DMS53 (cell line): Measurements from ENCODE around the gene NPAS3.

ENCODE experiments used
- DNase-seq: peaks from one replicate; lab custom pipeline; 2025; lab: John Stamatoyannopoulos, UW

Gene NPAS3

GRCh38 chr14:33510991-33511390 is 572.3 kb downstream of the NPAS3 start:
- no peak for DNase-seq

DNA sequence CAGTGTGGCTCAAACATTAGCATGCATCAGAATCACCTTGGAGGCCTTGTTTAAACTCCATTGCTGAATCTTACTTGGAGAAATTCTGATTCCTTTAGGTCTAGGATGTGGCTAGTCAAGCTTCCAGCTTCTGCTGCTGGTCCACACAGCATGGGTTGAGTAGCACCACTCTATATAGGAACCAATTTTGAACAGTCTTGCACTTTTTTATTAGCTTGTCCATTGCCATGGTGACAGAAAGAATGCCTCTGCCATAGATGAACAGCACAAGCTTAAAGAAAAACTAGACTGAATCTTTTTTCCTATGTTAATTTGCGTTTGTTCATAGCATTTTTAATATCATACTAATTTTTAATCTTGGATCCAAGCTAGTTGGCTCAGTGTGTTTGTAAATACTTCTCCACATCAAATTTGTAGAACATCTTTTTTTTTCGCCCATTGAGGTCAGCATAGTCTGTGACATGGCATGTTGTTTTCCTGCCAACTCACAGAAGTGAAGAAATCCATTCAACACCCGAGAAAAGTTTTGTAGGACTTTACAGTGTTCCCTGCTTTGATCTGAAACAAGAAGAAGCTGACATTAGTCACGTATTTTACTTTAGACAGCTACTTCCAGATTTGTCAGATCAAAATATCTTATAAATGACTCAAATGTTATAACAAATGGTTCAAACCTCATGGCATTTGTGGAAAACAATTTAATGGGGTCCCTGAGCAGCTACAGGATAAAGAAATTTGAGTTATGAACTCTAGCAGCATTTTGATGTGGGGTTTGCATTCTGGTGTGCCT is 573.4 kb downstream of the NPAS3 start:
- no peak for DNase-seq

DNA sequence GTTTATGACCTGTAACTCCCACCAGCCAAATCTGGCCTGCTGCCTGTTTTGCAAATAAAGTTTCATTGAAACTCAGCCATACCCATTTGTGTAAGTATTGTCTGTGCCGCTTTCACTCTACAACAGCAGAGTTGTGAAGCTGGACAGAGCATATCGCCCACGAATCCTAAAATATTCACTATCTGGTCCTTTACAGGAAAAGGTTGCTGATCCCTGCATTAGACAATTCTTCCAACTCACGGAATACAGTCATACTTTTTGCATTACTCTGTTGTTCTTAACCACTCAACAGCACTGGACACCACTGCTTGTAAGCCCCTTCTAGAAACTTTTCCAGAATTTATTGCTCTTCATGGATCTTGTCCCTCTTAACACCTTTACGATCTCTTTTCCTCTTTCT is 576.8 kb downstream of the NPAS3 start:
- DNase-seq = no peak

GRCh38 chr14:33515899-33516298 is 577.2 kb downstream of the NPAS3 start:
- DNase-seq = no peak

DNA sequence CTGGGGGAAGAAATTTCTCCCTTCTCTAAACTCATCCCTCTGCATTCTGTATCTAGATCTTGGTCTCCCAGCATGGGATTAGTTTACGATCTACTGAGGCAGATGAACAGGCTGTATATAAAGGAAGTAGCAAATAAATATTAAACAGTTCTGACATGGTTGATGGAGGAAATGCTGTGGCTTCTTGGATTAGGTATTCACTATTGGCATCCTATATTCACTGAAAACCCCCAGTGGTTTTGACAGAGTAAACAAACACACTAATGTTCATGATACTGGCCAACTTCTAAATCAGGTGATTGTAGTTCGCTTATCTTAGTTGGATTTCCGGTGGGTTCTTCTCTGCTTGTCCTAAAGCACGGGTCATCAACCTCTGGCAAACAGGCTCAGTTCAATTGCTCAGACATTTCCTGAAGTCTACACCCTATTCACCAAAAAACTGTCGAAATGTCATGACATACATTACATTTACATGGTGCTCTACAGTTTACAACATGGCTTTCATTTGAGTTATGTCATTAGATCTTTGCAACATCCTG is 578.3 kb downstream of the NPAS3 start:
- no peak for DNase-seq

DNA sequence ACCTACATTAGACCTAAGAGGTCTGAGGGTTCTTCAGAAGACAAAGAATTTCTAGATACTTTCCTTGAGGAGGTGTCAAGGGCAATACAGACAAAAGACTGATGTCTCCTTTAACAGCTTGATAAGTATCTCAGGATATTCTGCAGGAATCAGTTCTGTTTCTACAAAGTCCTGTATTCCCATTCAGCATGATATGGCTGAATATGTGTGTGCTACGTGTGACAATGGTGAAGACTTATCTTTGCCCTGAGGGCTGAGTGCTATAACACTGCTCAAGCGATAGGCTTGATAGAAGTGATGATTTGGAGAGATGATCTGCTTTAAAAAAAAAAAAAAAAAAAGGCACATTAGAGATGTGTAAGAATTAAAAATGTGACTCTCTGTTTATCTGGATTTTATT is 582.5 kb downstream of the NPAS3 start:
- no peak for DNase-seq

GRCh38 chr14:33524244-33524643 is 585.6 kb downstream of the NPAS3 start:
- DNase-seq = no peak

DNA sequence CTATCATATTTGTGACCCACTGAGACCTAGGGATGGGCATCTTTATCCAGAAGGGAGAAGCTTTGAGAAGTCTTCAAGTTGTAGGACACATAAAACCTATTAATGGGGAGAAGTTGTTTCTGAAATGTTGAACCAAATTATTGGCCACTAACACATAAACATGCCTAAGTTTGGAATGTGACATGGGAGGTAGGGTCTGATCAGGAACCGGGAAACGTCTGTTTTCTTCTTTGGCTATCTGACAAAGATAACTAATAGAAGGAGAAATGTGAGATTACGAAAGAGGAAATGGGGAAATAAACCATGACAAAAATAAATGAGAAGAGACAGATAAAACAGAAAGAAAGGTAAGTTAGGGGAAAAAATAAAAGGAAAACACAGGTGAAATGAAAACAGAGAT is 586.9 kb downstream of the NPAS3 start:
- no peak for DNase-seq

DNA sequence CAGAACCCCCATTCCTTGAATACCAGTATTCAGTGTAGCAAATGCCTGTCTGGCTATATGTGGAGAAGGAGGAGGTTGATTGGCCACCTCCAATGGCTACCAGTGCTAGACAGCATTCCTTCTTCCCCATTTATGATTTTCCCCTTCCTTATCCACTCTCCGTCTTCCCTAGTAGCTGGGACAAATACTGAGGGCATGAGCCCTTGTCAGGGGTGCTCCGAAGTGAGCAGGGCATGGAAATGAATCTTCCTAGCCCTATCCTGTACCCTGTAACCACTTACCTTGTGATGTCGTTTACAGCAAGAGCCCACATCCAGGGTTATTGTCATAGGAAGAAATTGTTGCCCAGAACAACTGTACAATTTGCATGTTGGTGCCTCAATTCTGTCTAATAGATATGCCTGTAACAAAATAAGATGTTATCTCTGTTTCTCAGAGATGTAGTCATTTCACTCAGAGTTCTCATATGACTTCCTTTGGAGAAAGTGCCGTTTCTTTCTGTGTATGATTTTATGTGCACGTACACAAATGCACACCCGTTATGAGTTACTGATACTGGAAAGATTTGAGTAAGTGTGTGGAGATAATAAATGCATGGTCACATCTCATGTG is 588.5 kb downstream of the NPAS3 start:
- DNase-seq = no peak

DNA sequence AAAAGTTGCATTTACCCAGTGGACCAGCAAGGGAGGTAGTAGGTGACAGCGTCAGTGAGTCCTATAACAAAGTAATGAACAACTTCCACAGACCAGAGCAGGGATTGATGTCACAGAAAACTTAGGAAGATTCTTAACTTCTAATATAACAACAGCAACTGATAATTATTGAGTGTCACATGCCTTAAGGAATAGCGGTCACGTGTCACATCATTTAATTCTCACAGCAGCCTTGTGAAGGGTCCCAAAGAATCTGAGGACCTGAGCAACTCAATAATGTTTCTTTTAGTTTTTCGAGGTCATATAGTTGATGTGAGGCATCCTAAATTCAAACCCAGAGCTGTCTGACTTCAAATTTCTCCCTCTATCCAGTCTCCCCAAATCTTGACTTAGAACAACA is 590.0 kb downstream of the NPAS3 start:
- no peak for DNase-seq

DNA sequence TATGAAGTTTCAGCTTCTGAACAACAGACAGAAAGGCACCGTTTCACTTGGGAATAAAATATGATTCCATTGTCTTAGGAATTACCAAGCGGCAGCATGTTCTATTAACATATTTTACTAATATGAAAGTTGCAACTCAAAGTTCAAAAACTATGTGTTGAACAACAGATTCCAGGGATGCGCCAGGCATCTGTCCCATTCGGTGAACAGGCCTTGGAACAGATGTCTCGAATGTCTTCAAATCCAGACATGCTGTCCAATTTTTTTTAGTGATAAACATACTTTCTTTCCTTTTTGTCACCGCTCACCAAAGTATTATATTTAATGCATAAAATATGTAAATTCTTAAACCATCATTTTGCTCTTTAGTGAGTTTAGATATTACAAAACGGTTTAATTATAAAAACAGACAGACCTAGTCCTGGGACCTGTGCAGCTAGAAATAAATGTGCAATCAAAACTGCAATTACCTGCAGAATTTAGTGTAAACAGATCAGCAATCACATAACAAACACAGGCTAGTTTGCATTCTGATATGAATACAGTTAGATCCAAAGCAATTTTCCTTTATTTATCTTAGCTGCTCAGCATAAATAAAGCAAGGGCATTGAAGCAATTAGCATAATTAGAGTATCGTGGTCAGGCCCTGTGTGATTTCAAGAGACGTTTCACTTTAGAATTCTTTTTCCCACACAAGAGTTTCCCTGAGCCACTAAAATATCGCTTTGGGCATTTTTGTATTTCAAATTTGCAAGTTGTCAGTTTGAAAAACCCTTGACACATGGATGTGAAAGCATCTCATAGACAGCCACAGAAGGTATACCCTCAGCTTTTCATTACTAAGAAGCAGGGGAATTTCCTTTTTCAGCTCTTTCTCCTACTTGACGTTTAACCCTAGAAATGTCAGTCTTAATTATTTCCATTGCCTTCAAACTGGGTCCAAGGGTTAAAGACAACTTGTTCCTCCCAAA is 591.4 kb downstream of the NPAS3 start:
- DNase-seq = no peak

- DNase-seq = no peak
These were observed 593.9 kb downstream of the NPAS3 start for GRCh38 chr14:33532553-33532952.

- DNase-seq = no peak
These were observed 595.4 kb downstream of the NPAS3 start for GRCh38 chr14:33534104-33534503.

DNA sequence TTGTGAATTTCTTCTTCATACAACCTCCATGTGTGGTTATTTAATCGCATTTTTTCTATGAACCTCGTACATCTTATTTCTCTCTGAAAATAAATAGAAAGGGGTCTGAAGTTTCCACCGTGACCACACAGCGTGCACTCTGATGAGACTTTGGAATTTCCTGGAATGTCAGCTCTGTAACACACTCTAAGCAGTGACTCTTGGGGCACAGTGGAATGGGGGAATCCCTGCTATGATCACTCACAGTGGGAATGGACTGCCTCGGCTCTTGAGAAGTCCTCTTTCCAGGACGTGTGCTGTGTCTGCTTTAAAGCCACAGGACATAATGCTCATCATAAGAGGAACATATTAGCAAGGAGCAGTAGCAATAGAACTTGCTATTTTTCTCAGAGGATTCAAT is 596.0 kb downstream of the NPAS3 start:
- DNase-seq = no peak

- DNase-seq = peak; percentile 4
These were observed 601.3 kb downstream of the NPAS3 start for GRCh38 chr14:33539918-33540357.

DNA sequence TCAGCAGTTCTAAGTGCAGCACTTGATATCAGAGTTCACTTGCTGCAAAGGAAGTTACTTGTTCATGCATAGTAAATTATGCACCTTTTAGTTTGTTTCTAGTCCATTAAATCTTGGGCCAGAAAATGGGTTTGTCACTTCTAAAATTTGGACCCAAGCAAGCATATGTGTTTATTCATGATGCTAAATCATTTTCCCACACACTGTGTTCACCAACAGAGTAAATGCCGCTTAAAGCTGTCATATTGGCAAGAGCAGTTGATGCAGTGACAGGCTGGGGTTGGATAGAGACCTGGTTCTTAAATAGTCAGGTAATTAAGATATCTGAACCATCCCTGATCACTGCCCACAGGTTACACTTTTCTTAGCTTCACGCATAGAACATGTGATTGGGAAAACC is 602.5 kb downstream of the NPAS3 start:
- DNase-seq = no peak

- no peak for DNase-seq
These were observed 603.9 kb downstream of the NPAS3 start for GRCh38 chr14:33542338-33543287.

- DNase-seq = no peak
These were observed 607.0 kb downstream of the NPAS3 start for GRCh38 chr14:33545696-33546095.

DNA sequence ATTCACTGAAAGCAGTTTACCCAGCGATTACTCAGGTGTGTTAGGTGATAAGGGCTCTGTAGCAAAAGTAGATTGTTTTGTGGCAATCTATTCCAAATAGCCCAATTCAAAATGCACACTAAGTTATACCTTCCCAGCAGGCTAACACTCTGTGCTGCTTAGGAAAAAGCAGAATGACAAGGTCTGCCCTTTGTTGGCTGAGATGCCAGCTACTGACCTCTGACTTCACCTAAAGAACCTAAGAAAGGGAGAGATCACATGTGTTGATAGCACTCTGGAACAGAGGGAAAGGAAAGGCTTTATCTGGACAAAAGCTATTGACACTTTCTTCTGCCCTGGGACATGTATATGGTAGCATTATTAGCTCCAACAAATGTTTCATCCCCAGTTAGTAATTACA is 609.9 kb downstream of the NPAS3 start:
- no peak for DNase-seq

- DNase-seq = peak; percentile 5
These were observed 613.3 kb downstream of the NPAS3 start for GRCh38 chr14:33551963-33552362.

- DNase-seq = no peak
These were observed 615.1 kb downstream of the NPAS3 start for GRCh38 chr14:33553706-33554278.
